Esophagus (tissue), 2 donors: ENCODE measurements around the gene HECW1. TPM values are rescaled to one million over a fixed set of nuclear protein-coding genes. Genes with fewer than 3 reads are reported as not detected.
A peak's percentile ranks its signal among the peaks of the same experiment; 100 is the strongest.

Experiments
- H3K27ac ChIP-seq, 2 donors: one replicate each; pipeline ENCODE4 v1.5.1; 2013; ENCODE audit warnings: low read depth in 2 of 2, mild to moderate bottlenecking in 2 of 2, inconsistent platforms in 1 of 2, low read length in 1 of 2, moderate library complexity in 1 of 2
- H3K27me3 ChIP-seq, 2 donors: one replicate each; pipeline ENCODE4 v1.6.1; 2013; ENCODE audit warnings: low read length in 2 of 2, control low read depth in 1 of 2, mild to moderate bottlenecking in 1 of 2; ENCODE audit not compliant: insufficient read depth in 2 of 2, control insufficient read depth in 1 of 2
- H3K36me3 ChIP-seq, 2 donors: one replicate each; pipeline ENCODE4 v1.6.1; 2013; ENCODE audit warnings: low read length in 1 of 2; ENCODE audit not compliant: control insufficient read depth in 2 of 2, insufficient read depth in 2 of 2
- H3K4me1 ChIP-seq, 2 donors: one replicate each; pipeline ENCODE4 v1.6.1; 2013; ENCODE audit warnings: low read length in 1 of 2; ENCODE audit not compliant: control insufficient read depth in 2 of 2, insufficient read depth in 2 of 2
- H3K4me3 ChIP-seq, 2 donors: one replicate each; pipeline ENCODE4 v1.5.1; 2013; ENCODE audit warnings: low read length in 2 of 2, mild to moderate bottlenecking in 2 of 2, low read depth in 1 of 2, moderate library complexity in 1 of 2
- H3K9me3 ChIP-seq, 2 donors: one replicate each; pipeline ENCODE4 v1.6.1; 2013; ENCODE audit warnings: mild to moderate bottlenecking in 2 of 2, low read depth in 1 of 2, low read length in 1 of 2, moderate library complexity in 1 of 2; ENCODE audit not compliant: control insufficient read depth in 2 of 2, insufficient read depth in 1 of 2
- WGBS, 2 donors: extraction: QIAGEN DNeasy Blood & Tissue Kit; methylation state at CpG; one replicate each; pipeline ENCODE4 v1.1.7; 2013; 5-methylcytosine and 5-hydroxymethylcytosine counted together
- polyA plus RNA-seq, 2 donors: library from polyadenylated mRNA; stranded (reverse); fragments of 200-250 nt; gene quantifications; one replicate each; pipeline ENCODE4 v1.2.3, GENCODE V29; 2013
- donor health status: healthy with polysubstance abuse.
- donor health status: Bipolar disorder and iron deficiency.

The HECW1 gene
- polyA plus RNA-seq, 2 donors: 0.11 to 0.47 TPM

GRCh38 chr7:43110791-43111535 lies 1.5 kb upstream of the HECW1 start:
- H3K36me3 ChIP-seq: no peaks in the 10 kb centered on the region
- H3K27ac ChIP-seq: no peak overlapping the region
- H3K27me3 ChIP-seq: peaks cover 0 to 13% of the 10 kb centered on the region in 2 donors
- H3K9me3 ChIP-seq: no peaks in the 10 kb centered on the region
- WGBS, 2 donors: 29 to 38% methylated on average over 3 of the region's 3 CpGs
- no peak overlapping the region for H3K4me3 ChIP-seq
- H3K4me1 ChIP-seq: peaks cover 6 to 8% of the 10 kb centered on the region in 2 donors

GRCh38 chr7:43111630-43112458 lies 603 bp upstream of the HECW1 start:
- Histone ChIP-seq H3K9me3 (no peaks in the 10 kb centered on the region), H3K36me3 (no peaks in the 10 kb centered on the region), H3K4me1 (peaks cover 6 to 8% of the 10 kb centered on the region in 2 donors), H3K4me3 (no peak overlapping the region), H3K27ac (no peak overlapping the region), H3K27me3 (peaks cover 0 to 13% of the 10 kb centered on the region in 2 donors)
- WGBS, 2 donors: 16% methylated on average over 17 of the region's 17 CpGs

GRCh38 chr7:43112941-43113621 lies 634 bp downstream of the HECW1 start:
- 1% methylated on average over 52 to 64 of the region's 64 CpGs for WGBS, 2 donors
- Histone ChIP-seq H3K27ac (no peak overlapping the region), H3K9me3 (no peaks in the 10 kb centered on the region), H3K36me3 (no peaks in the 10 kb centered on the region), H3K4me3 (peak overlapping the region; percentile 11 to 21), H3K4me1 (peaks cover 6 to 8% of the 10 kb centered on the region in 2 donors), H3K27me3 (peaks cover 0 to 13% of the 10 kb centered on the region in 2 donors)

- Histone ChIP-seq H3K9me3 (no peaks in the 10 kb centered on the region), H3K4me3 (peak overlapping the region; percentile 11 to 21)
- 6 to 9% methylated on average over 36 of the region's 36 CpGs for WGBS, 2 donors
Measured at GRCh38 chr7:43113622-43114457, 1.4 kb downstream of the HECW1 start.

GRCh38 chr7:43114458-43114780 lies 2.0 kb downstream of the HECW1 start:
- H3K36me3 ChIP-seq: no peaks in the 10 kb centered on the region
- peaks cover 6 to 8% of the 10 kb centered on the region in 2 donors for H3K4me1 ChIP-seq
- no peaks in the 10 kb centered on the region for H3K9me3 ChIP-seq
- H3K27me3 ChIP-seq: peaks cover 0 to 13% of the 10 kb centered on the region in 2 donors
- H3K4me3 ChIP-seq: no peak overlapping the region
- H3K27ac ChIP-seq: no peak overlapping the region
- WGBS, 2 donors: 19 to 20% methylated on average over 3 of the region's 3 CpGs

More at GRCh38 chr7:43113622-43114457, 1.4 kb downstream of the HECW1 start:
- Histone ChIP-seq H3K27me3 (peaks cover 0 to 13% of the 10 kb centered on the region in 2 donors), H3K36me3 (no peaks in the 10 kb centered on the region), H3K27ac (no peak overlapping the region), H3K4me1 (peaks cover 6 to 8% of the 10 kb centered on the region in 2 donors)

- WGBS, 2 donors: 79 to 90% methylated on average over 2 of the region's 2 CpGs
- no peak overlapping the region for H3K27ac ChIP-seq
- H3K36me3 ChIP-seq: no peaks in the 10 kb centered on the region
- no peaks in the 10 kb centered on the region for H3K9me3 ChIP-seq
- H3K27me3 ChIP-seq: peaks cover 0 to 13% of the 10 kb centered on the region in 2 donors
- no peak overlapping the region for H3K4me3 ChIP-seq
- H3K4me1 ChIP-seq: peaks cover 6 to 8% of the 10 kb centered on the region in 2 donors
Measured at GRCh38 chr7:43116451-43116850, 4.0 kb downstream of the HECW1 start.

GRCh38 chr7:43117095-43117494 lies 4.6 kb downstream of the HECW1 start:
- H3K36me3 ChIP-seq: no peaks in the 10 kb centered on the region
- no peak overlapping the region for H3K27ac ChIP-seq
- H3K4me3 ChIP-seq: no peak overlapping the region
- H3K27me3 ChIP-seq: peaks cover 0 to 13% of the 10 kb centered on the region in 2 donors
- no peaks in the 10 kb centered on the region for H3K9me3 ChIP-seq
- WGBS, 2 donors: 54 to 69% methylated on average over 1 of the region's 1 CpG
- peaks cover 6 to 8% of the 10 kb centered on the region in 2 donors for H3K4me1 ChIP-seq

GRCh38 chr7:43117861-43118260 lies 5.4 kb downstream of the HECW1 start:
- Histone ChIP-seq H3K4me3 (no peak overlapping the region), H3K36me3 (no peaks in the 10 kb centered on the region), H3K4me1 (peaks cover 4% of the 10 kb centered on the region in 2 donors), H3K9me3 (no peaks in the 10 kb centered on the region), H3K27ac (no peak overlapping the region), H3K27me3 (peaks cover 0 to 9% of the 10 kb centered on the region in 2 donors)
- WGBS, 2 donors: 77 to 89% methylated on average over 4 of the region's 4 CpGs

- 83 to 84% methylated on average over 4 of the region's 4 CpGs for WGBS, 2 donors
- Histone ChIP-seq H3K9me3 (no peaks in the 10 kb centered on the region), H3K4me1 (peaks cover 0 to 2% of the 10 kb centered on the region in 2 donors), H3K4me3 (no peak overlapping the region), H3K27ac (no peak overlapping the region), H3K36me3 (no peaks in the 10 kb centered on the region), H3K27me3 (peaks cover 0 to 4% of the 10 kb centered on the region in 2 donors)
Measured at GRCh38 chr7:43118313-43118712, 5.9 kb downstream of the HECW1 start.
